Keratinocyte (primary cell): Measurements from ENCODE around the gene TOP2A.

ENCODE experiments used
- EZH2 ChIP-seq: IDR thresholded peaks from one replicate; pipeline ENCODE4 v1.6.1; 2012; ENCODE audit warnings: inconsistent platforms, mild to moderate bottlenecking, low read length, moderate library complexity
- TF ChIP-seq, protein P1 (sequence below), 3 experiments: IDR thresholded peaks in 1 of 3; conservative IDR thresholded peaks in 1 of 3; optimal IDR thresholded peaks in 1 of 3; 2 replicates in 2 of 3; 3 replicates in 1 of 3; pipeline versions ENCODE3 to v1.5.1; 2011; ENCODE audit warnings: low read length in 3 of 3, mild to moderate bottlenecking in 3 of 3, moderate library complexity in 2 of 3, control low read depth in 1 of 3, inconsistent platforms in 1 of 3; ENCODE audit not compliant: insufficient read depth in 2 of 3; ENCODE audit errors: extremely low read depth in 1 of 3

DNA sequence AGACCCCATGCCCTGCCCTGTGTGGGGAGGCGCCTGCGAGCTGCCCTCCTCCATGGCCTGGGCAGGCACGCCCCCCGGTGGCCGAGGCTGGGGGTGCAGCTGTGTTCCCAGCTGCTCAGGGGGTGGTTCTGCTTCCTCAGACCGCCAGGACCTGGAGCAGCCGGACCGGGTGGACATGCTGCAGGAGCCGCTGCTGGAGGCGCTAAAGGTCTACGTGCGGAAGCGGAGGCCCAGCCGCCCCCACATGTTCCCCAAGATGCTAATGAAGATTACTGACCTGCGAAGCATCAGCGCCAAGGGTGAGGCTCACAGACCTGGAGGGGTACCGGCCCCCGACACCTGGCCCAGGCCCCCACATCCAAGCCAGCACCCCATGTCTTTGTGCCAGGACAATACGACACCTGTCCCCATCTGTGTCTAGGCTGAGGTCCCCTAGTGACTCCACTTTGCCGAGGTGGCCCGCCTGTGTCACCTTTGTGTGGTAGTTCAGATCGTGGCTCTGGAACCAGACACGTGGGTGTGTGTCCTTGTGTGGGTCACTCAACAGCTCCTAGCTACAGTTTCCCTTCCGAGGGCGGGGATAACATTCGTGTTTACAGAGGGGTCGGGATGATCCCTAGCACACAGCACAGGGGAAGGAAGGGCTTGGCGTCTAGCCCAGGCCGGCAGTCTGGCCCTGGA is 62.4 kb downstream of the TOP2A start:
- TF ChIP-seq, protein P1, sequence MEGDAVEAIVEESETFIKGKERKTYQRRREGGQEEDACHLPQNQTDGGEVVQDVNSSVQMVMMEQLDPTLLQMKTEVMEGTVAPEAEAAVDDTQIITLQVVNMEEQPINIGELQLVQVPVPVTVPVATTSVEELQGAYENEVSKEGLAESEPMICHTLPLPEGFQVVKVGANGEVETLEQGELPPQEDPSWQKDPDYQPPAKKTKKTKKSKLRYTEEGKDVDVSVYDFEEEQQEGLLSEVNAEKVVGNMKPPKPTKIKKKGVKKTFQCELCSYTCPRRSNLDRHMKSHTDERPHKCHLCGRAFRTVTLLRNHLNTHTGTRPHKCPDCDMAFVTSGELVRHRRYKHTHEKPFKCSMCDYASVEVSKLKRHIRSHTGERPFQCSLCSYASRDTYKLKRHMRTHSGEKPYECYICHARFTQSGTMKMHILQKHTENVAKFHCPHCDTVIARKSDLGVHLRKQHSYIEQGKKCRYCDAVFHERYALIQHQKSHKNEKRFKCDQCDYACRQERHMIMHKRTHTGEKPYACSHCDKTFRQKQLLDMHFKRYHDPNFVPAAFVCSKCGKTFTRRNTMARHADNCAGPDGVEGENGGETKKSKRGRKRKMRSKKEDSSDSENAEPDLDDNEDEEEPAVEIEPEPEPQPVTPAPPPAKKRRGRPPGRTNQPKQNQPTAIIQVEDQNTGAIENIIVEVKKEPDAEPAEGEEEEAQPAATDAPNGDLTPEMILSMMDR (optimal IDR thresholded peaks at IDR 0.05 in 1 of 3, IDR thresholded peaks at IDR 0.05 in 1 of 3, conservative IDR thresholded peaks at IDR 0.05 in 1 of 3; ENCODE audit: extremely low read depth in 1 of 3, insufficient read depth in 2 of 3, low read length in 3 of 3), result peak; percentile 73 to 94 (median 91)
- TF ChIP-seq EZH2, result no peak
